Measurements from ENCODE around the gene SECISBP2.

GRCh38 chr9:89315482-89315881 lies 2.8 kb upstream of the SECISBP2 start:
- TF ChIP-seq SIN3A (IDR thresholded peaks at IDR 0.05; ENCODE audit: borderline replicate concordance, insufficient read depth, low read length) (no peak), TAF1 (IDR thresholded peaks at IDR 0.05; ENCODE audit: borderline replicate concordance, insufficient read depth, low read length) (no peak)
